Mononuclear cell (primary cell): ENCODE results near the gene IGFN1. TPM values are rescaled to one million over a fixed set of nuclear protein-coding genes. Genes with fewer than 3 reads are reported as not detected.

Experiments used
- H3K27me3 ChIP-seq: 2 replicates; pipeline ENCODE4 v1.6.0; 2011; ENCODE audit warnings: low read length, control low read depth; ENCODE audit not compliant: insufficient read depth
- H3K4me1 ChIP-seq: 2 replicates; pipeline ENCODE4 v1.5.1; 2011; ENCODE audit warnings: mild to moderate bottlenecking, low read length, control low read depth; ENCODE audit not compliant: insufficient read depth
- H3K4me3 ChIP-seq: 2 replicates; pipeline ENCODE4 v1.5.1; 2011; ENCODE audit warnings: mild to moderate bottlenecking, low read length, moderate library complexity
- H3K9me3 ChIP-seq: 2 replicates; pipeline ENCODE4 v1.5.1; 2011; ENCODE audit warnings: low read depth, mild to moderate bottlenecking, control low read depth, low read length
- total RNA-seq: library from RNA; depleted of rRNA; stranded (reverse); fragments of >200 nt; gene quantifications from one replicate; pipeline ENCODE4 v1.2.3, GENCODE V29; 2012

IGFN1 gene
- total RNA-seq, 1 donor, result under 0.01 TPM

DNA sequence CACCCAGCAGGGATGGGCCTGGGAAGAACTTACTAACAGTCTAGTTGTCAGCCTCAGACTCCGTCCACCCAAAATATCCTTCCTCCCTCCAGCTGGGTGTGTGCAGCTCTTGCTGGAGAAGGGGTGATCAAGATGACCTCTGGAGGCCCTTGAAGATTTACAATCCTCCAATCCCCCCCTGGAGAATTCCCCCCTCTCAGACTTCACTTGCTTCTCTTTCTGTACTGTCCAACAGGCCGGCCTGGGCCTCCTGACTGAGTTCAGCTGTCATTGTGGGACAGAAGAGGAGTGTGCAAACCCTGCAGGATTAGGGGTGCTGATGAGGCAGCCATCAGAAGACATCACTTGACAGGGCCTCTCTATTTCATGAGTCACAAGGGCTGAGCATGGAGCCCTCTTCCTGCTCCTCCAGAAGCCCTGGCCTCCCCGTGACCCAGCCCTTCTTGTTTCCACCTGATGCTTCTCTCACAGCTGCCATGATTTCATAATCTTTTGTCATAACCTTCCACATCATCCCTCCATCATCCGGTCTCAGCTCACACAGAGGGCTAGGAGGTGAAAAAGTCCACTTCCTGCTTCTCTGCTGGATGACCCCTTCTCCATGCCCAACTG lies 17.5 kb upstream of the IGFN1 start:
- peaks cover 15% of the 10 kb centered on the region for H3K4me1 ChIP-seq
- H3K4me3 ChIP-seq, result no peak overlapping the region
- peaks cover 3% of the 10 kb centered on the region for H3K27me3 ChIP-seq

DNA sequence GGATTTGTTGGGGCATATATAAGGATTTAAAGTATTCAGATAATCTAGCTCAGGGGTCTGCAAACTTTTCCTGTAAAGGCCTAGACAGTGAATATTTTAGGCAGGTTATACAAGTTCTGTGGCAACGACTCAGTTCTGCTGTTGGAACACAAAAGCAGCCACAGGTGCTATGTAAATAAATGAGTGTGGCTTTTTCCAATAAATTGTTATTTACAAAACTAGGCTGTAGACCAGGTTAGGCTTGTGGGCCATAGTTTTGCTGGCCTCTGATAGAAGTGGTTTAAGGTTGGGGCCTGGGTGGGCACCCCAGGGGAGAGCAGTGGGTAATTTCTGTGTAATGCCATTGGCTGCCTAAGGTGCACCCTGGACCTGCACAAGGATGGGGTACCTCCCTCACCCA lies 16.9 kb upstream of the IGFN1 start:
- H3K4me3 ChIP-seq, result no peak overlapping the region
- peaks cover 3% of the 10 kb centered on the region for H3K27me3 ChIP-seq
- H3K4me1 ChIP-seq, result peaks cover 15% of the 10 kb centered on the region
- no peaks in the 10 kb centered on the region for H3K9me3 ChIP-seq

More for the DNA sequence above, 17.5 kb upstream of the IGFN1 start:
- H3K9me3 ChIP-seq, result no peaks in the 10 kb centered on the region

- peaks cover 8% of the 10 kb centered on the region for H3K4me1 ChIP-seq
- H3K4me3 ChIP-seq, result no peak overlapping the region
- H3K9me3 ChIP-seq, result no peaks in the 10 kb centered on the region
- peaks cover 3% of the 10 kb centered on the region for H3K27me3 ChIP-seq
Observed at GRCh38 chr1:201175820-201176500, 14.7 kb upstream of the IGFN1 start.

- H3K9me3 ChIP-seq, result no peaks in the 10 kb centered on the region
- no peak overlapping the region for H3K4me3 ChIP-seq
- H3K27me3 ChIP-seq, result no peaks in the 10 kb centered on the region
- no peaks in the 10 kb centered on the region for H3K4me1 ChIP-seq
Observed at GRCh38 chr1:201176940-201177339, 13.7 kb upstream of the IGFN1 start.

DNA sequence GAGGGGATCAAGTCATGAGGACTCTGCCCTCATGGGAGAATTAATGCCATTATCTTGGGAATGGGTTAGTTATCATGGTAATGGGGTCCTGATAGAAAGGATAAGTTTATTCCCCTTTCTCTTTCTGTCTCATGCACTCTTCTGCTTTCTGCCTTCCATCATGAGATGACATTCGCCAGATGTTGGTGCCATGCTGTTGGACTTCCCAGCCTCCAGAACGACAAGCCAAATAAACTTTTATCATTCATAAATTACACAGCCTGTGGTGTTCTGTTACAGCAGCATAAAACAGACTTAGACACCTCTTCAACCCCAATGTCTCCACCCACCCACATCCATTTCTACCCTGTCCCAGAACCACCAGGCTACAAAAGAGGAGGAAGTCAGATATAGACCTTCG lies 11.9 kb upstream of the IGFN1 start:
- Histone ChIP-seq H3K9me3 (no peaks in the 10 kb centered on the region), H3K27me3 (no peaks in the 10 kb centered on the region), H3K4me3 (no peak overlapping the region), H3K4me1 (no peaks in the 10 kb centered on the region)

DNA sequence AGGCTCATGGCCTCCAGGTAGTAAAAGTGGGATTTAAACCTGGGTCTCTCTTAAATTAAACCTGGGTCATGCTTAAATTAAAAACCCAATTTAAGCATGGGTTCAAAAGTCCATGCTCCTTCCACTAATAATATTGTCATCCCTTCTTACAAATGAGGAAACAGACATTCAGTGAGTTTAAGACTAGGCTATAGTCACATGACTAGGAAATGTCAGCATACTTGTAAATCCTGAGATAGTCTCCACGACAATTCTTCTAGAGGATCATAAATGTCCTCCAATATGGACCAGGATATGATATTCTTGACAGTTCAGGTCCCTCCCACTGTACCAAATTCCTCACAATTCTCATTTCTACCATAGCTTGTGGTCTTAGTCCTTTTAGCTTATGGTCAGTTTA lies 10.5 kb upstream of the IGFN1 start:
- no peak overlapping the region for H3K4me3 ChIP-seq
- H3K4me1 ChIP-seq, result no peaks in the 10 kb centered on the region

DNA sequence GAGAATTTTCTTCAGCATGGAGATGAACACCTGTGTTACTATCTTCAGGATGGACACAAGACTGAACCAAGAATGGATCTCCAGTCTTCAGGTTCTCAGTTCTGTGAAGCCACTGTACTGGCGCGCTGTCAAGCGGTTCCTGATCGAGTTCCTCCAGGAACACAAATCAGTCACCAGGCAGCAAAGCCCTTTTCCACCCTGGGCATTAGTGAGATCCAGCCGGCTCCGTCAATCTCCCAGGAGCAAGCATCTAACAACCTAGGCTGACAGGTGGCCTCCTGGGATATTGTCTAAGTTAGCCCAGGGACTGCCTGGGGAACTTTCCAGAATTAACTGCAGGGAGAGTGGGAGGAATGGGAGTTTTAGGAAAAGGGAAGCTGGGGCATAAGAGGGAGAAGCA lies 9.7 kb upstream of the IGFN1 start:
- no peaks in the 10 kb centered on the region for H3K4me1 ChIP-seq
- no peaks in the 10 kb centered on the region for H3K27me3 ChIP-seq
- no peak overlapping the region for H3K4me3 ChIP-seq
- no peaks in the 10 kb centered on the region for H3K9me3 ChIP-seq

More for the DNA sequence above, 10.5 kb upstream of the IGFN1 start:
- Histone ChIP-seq H3K27me3 (no peaks in the 10 kb centered on the region), H3K9me3 (no peaks in the 10 kb centered on the region)

- H3K9me3 ChIP-seq, result no peaks in the 10 kb centered on the region
- no peak overlapping the region for H3K4me3 ChIP-seq
- H3K27me3 ChIP-seq, result no peaks in the 10 kb centered on the region
- no peaks in the 10 kb centered on the region for H3K4me1 ChIP-seq
Observed at GRCh38 chr1:201181323-201181722, 9.3 kb upstream of the IGFN1 start.

- H3K4me1 ChIP-seq, result no peaks in the 10 kb centered on the region
- H3K4me3 ChIP-seq, result no peak overlapping the region
- H3K27me3 ChIP-seq, result no peaks in the 10 kb centered on the region
- H3K9me3 ChIP-seq, result no peaks in the 10 kb centered on the region
Observed at GRCh38 chr1:201181726-201182125, 8.9 kb upstream of the IGFN1 start.

- no peaks in the 10 kb centered on the region for H3K9me3 ChIP-seq
- no peaks in the 10 kb centered on the region for H3K27me3 ChIP-seq
- no peaks in the 10 kb centered on the region for H3K4me1 ChIP-seq
- no peak overlapping the region for H3K4me3 ChIP-seq
Observed at GRCh38 chr1:201183209-201183608, 7.4 kb upstream of the IGFN1 start.

DNA sequence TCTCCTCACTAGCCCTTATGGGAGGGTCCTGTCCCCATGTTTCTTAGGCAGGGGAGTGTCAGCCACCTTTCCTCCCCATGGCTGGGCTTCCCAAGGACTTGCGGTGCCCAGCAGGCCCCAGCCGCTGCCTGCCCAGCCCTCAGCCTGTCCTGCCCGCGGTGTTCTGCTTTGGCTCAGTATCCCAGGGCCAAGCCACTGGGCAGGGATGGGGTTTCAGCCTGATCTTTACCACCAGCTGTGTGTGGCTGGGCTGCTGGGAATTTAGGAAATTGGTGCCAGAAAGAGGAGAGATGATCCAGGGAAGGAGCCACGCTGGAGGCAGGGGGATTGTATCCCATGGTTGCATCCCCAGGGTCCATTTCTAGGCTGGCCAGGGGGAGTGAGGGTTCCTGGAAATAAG lies 6.9 kb upstream of the IGFN1 start:
- no peaks in the 10 kb centered on the region for H3K9me3 ChIP-seq
- H3K4me3 ChIP-seq, result no peak overlapping the region
- H3K27me3 ChIP-seq, result no peaks in the 10 kb centered on the region

DNA sequence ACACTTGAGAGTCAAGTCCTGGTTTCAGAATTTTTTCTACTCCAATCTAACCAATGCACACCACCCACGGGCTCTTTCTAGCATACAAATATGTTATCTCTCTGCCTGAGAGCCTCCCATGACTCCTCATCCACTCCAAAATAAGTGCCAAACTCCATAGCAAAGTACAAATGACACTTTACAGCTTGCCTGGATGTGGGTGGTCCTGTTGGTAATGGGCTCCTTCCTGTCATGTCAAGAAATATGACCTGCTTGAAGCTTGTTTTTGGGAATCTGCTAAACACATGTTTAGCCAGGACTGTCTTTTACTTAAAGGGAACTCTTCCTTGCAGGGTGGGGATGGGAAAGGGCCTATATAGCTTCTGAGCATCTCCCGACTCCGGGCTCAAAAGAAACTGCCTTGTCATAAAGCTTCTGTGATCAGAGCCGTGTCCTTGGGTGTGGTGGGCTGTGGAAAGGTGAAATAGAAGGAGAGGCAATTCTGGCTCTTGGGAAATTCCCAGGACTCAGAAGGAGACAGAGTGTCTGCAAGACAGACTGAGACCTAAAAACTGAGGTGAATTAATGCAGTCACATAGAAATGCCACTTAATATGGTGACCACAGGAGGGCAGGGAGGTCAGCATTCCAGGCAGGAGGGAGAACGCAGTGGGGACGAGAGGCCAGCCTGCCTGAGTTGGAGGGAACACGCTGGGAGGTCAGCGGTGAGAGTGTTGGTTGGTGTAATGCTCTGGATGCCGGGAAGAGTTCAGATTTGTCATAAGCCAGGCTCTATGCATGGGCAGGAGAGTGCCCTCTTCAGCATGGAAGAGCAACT lies 6.1 kb upstream of the IGFN1 start:
- Histone ChIP-seq H3K27me3 (no peaks in the 10 kb centered on the region), H3K4me3 (no peak overlapping the region), H3K4me1 (no peaks in the 10 kb centered on the region), H3K9me3 (no peaks in the 10 kb centered on the region)

More for the DNA sequence above, 6.9 kb upstream of the IGFN1 start:
- no peaks in the 10 kb centered on the region for H3K4me1 ChIP-seq

GRCh38 chr1:201185123-201185453 lies 5.5 kb upstream of the IGFN1 start:
- no peaks in the 10 kb centered on the region for H3K27me3 ChIP-seq
- no peaks in the 10 kb centered on the region for H3K4me1 ChIP-seq
- H3K9me3 ChIP-seq, result no peaks in the 10 kb centered on the region
- no peak overlapping the region for H3K4me3 ChIP-seq

DNA sequence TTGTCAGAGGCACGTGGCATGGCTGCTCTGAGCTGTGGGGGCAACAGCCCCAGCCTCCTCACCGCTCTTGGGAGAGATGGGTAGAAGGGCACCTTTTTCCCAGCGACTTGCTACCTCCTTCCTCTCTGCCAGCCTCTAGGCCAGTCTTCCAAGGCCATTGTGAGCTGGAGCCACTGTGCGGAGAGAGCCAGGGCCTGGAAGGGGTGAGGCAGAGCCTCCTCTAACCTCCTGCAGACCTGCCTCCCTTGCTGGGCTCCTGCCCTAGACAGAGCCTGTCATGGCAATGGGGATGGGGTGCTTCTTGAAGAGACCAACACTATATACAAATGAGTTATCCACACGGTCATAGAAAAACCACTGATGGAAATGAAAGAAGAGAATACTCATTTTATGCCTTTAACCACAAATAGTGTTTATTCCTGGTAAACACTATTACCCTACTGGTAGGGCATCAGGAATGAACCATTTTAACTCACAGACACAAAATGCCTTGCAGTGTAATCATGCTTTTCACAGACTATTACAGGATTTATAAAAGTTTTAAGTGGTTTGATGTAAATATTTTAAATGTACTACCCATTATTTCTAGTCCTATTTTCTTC lies 5.0 kb upstream of the IGFN1 start:
- H3K4me3 ChIP-seq, result no peak overlapping the region
- no peaks in the 10 kb centered on the region for H3K4me1 ChIP-seq
- no peaks in the 10 kb centered on the region for H3K27me3 ChIP-seq
- H3K9me3 ChIP-seq, result no peaks in the 10 kb centered on the region

DNA sequence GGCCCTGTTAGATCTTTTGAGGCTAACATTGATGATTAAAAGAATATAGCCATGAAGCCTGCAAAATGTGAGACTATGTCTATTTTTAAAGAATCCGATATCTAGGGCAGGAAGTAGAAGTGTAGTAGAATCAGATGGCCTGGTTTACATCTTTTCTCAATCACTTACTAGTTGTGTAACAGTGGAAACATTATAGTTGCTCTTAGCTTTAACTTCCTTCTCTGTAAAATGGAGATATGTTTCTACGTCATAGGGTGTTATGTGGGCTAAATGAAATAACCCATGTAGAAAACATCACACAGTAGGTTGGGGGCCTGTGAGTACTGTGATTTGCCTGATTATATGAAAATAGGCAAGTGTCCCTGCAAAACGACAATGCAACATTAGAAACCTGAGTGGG lies 4.4 kb upstream of the IGFN1 start:
- Histone ChIP-seq H3K4me3 (no peak overlapping the region), H3K27me3 (no peaks in the 10 kb centered on the region), H3K9me3 (no peaks in the 10 kb centered on the region), H3K4me1 (no peaks in the 10 kb centered on the region)
